D721Med (cell line): Measurements from ENCODE around the gene AMMECR1L.

Experiments
- DNase-seq: peaks from one replicate; pipeline ENCODE4 v3.0.0; 2011; ENCODE audit warnings: low spot score; ENCODE audit not compliant: insufficient read length
- FAIRE-seq: peaks from 2 replicates; lab custom pipeline; 2011; peaks lifted over from hg19 to GRCh38; lab: Jason Lieb, UNC
- CTCF ChIP-seq: IDR thresholded peaks from 2 replicates; pipeline ENCODE4 v1.5.1; 2012; ENCODE audit warnings: mild to moderate bottlenecking, control low read depth; ENCODE audit not compliant: insufficient read depth; ENCODE audit errors: missing control alignments

AMMECR1L gene

GRCh38 chr2:127884436-127884835 is 1.3 kb downstream of the AMMECR1L start:
- no peak for TF ChIP-seq CTCF
- DNase-seq (no peak), FAIRE-seq (no peak)

- no peak for TF ChIP-seq CTCF
- FAIRE-seq = no peak
- no peak for DNase-seq
Measured at GRCh38 chr2:127879899-127880298, 5.9 kb downstream of the AMMECR1L start.

- no peak for TF ChIP-seq CTCF
- DNase-seq (no peak), FAIRE-seq (no peak)
Measured at GRCh38 chr2:127877626-127878025, 8.1 kb downstream of the AMMECR1L start.

GRCh38 chr2:127877136-127877535 is 8.6 kb downstream of the AMMECR1L start:
- DNase-seq = no peak
- no peak for FAIRE-seq

GRCh38 chr2:127874378-127875269 is 11.1 kb downstream of the AMMECR1L start:
- FAIRE-seq = no peak
- DNase-seq = no peak
- no peak for TF ChIP-seq CTCF

More at GRCh38 chr2:127877136-127877535, 8.6 kb downstream of the AMMECR1L start:
- no peak for TF ChIP-seq CTCF

GRCh38 chr2:127873707-127874303 is 12.0 kb downstream of the AMMECR1L start:
- no peak for DNase-seq
- TF ChIP-seq CTCF = no peak
- FAIRE-seq = no peak

GRCh38 chr2:127872354-127872753 is 13.4 kb downstream of the AMMECR1L start:
- no peak for FAIRE-seq
- no peak for TF ChIP-seq CTCF

More at GRCh38 chr2:127872354-127872753, 13.4 kb downstream of the AMMECR1L start:
- no peak for DNase-seq
